GM12878 (cell line): ENCODE results near the gene CCDC170. TPM values are rescaled to one million over a fixed set of nuclear protein-coding genes. Genes with fewer than 3 reads are reported as not detected.

Source experiments
- ATAC-seq: fragments of 200-7000 bp; cut with Tn5 transposase; 3 replicates; pipeline ENCODE4 v1.9.1; 2020; ENCODE audit warnings: mild to moderate bottlenecking, moderate library complexity
- BruUV-seq: library from RNA; stranded (reverse); fragments of 400-500 nt; replicated peaks from 2 replicates; lab custom pipeline; 2021; lab: Mats Ljungman, UMichigan
- CTCF ChIA-PET: fragments of 300-600 bp; sonication (Branson Sonifier 250); formaldehyde crosslinking; extraction: SDS; loops from one replicate; lab custom pipeline; 2021; ENCODE audit warnings: inconsistent platforms; lab: Yijun Ruan, JAX
- POLR2A ChIA-PET: fragments of 350-600 bp; formaldehyde crosslinking; extraction: SDS; loops from one replicate; lab custom pipeline; 2021; ENCODE audit warnings: inconsistent platforms; lab: Charles Lee
- RAD21 ChIA-PET: fragments of 300-600 bp; sonication (Branson Sonifier 250); formaldehyde crosslinking; loops from one replicate; lab custom pipeline; 2023; ENCODE audit warnings: antibody characterized with exemption; ENCODE audit not compliant: unreplicated experiment; lab: Charles Lee
- SMC1A ChIA-PET: fragments of 300-600 bp; sonication (Branson Sonifier 250); formaldehyde crosslinking; loops from one replicate; lab custom pipeline; 2023; ENCODE audit not compliant: unreplicated experiment, uncharacterized antibody; lab: Charles Lee
- DNase-seq: peaks from one replicate; pipeline ENCODE4 v3.0.0-alpha.2; 2011; ENCODE audit warnings: low read depth, low spot score
- FAIRE-seq: peaks from 3 replicates; lab custom pipeline; 2011; peaks lifted over from hg19 to GRCh38; lab: Jason Lieb, UNC
- H2AFZ ChIP-seq: 2 replicates; pipeline ENCODE4 v1.6.0; 2011; ENCODE audit warnings: low read depth, low read length, control low read depth; ENCODE audit not compliant: control insufficient read depth
- H3K27ac ChIP-seq: 2 replicates; pipeline ENCODE4 v1.5.1; 2011; ENCODE audit warnings: control low read depth; ENCODE audit not compliant: control insufficient read depth, insufficient read depth
- H3K27me3 ChIP-seq, 2 experiments: replicated peaks in 1 of 2; 2 replicates each; pipeline versions ENCODE4 v1.6.0 to v1.6.1; 2011; ENCODE audit warnings: low read length in 1 of 2; ENCODE audit not compliant: control insufficient read depth in 2 of 2, insufficient read depth in 2 of 2
- H3K36me3 ChIP-seq, 2 experiments: 2 replicates each; pipeline ENCODE4 v1.5.1; 2011; ENCODE audit warnings: low read length in 1 of 2; ENCODE audit not compliant: control insufficient read depth in 2 of 2, insufficient read depth in 2 of 2
- H3K4me1 ChIP-seq: 2 replicates; pipeline ENCODE4 v1.6.1; 2011; ENCODE audit warnings: mild to moderate bottlenecking, low read length, moderate library complexity, mixed read lengths; ENCODE audit not compliant: control insufficient read depth, insufficient read depth
- H3K4me2 ChIP-seq: 2 replicates; pipeline ENCODE4 v1.6.0; 2011; ENCODE audit warnings: control low read depth; ENCODE audit not compliant: control insufficient read depth, insufficient read depth
- H3K4me3 ChIP-seq: fragments of 200-600 bp; sonication (generic); 2 replicates; pipeline ENCODE4 v1.5.1; 2016
- H3K79me2 ChIP-seq: 2 replicates; pipeline ENCODE4 v1.6.0; 2011; ENCODE audit warnings: low read length; ENCODE audit not compliant: control insufficient read depth, insufficient read depth
- H3K9ac ChIP-seq: 2 replicates; pipeline ENCODE4 v1.8.0; 2011; ENCODE audit warnings: low read length, control low read depth, mixed read lengths; ENCODE audit not compliant: control insufficient read depth, insufficient read depth
- H3K9me3 ChIP-seq: replicated peaks from 3 replicates; pipeline ENCODE4 v1.5.1; 2011; ENCODE audit warnings: mild to moderate bottlenecking, low read length; ENCODE audit not compliant: control insufficient read depth, insufficient read depth
- H4K20me1 ChIP-seq: 2 replicates; pipeline ENCODE4 v1.6.0; 2011; ENCODE audit not compliant: control insufficient read depth, insufficient read depth
- IRF4 ChIP-seq: IDR thresholded peaks from 2 replicates; pipeline ENCODE4 v1.6.1; 2011; ENCODE audit warnings: low read depth, low read length
- RCOR1 ChIP-seq: conservative IDR thresholded peaks from 2 replicates; pipeline ENCODE4 v1.6.1; 2012; ENCODE audit warnings: low read depth, low read length, improper control_type of control experiment
- SIN3A ChIP-seq: IDR thresholded peaks from 2 replicates; pipeline ENCODE4 v1.6.1; 2012; ENCODE audit warnings: low read depth, low read length, improper control_type of control experiment
- SMAD1 ChIP-seq: fragments of 450-650 bp; IDR thresholded peaks from 2 replicates; pipeline ENCODE4 v1.6.1; 2018; ENCODE audit warnings: mild to moderate bottlenecking, low read depth; ENCODE audit not compliant: partially characterized antibody
- SMARCA5 ChIP-seq: fragments of 450-650 bp; IDR thresholded peaks from 2 replicates; pipeline ENCODE4 v1.6.1; 2017; ENCODE audit warnings: mild to moderate bottlenecking
- SRF ChIP-seq, 2 experiments: IDR thresholded peaks; 2 replicates each; pipeline ENCODE4 v1.6.1; 2011; ENCODE audit warnings: low read depth in 2 of 2, low read length in 2 of 2, mild to moderate bottlenecking in 1 of 2, moderate library complexity in 1 of 2
- STAT3 ChIP-seq: IDR thresholded peaks from 2 replicates; pipeline ENCODE4 v1.6.1; 2011; ENCODE audit warnings: low read depth, low read length, improper control_type of control experiment
- TAF1 ChIP-seq: IDR thresholded peaks from 2 replicates; pipeline ENCODE4 v1.6.1; 2011; ENCODE audit warnings: mild to moderate bottlenecking, low read depth, low read length, borderline replicate concordance
- WGBS: methylation state at CpG from one replicate; pipeline ENCODE4 v1.1.6; 2016; ENCODE audit warnings: low lambda C conversion rate; ENCODE audit not compliant: insufficient replicate concordance, insufficient coverage; ENCODE audit errors: missing lambda C conversion rate; 5-methylcytosine and 5-hydroxymethylcytosine counted together
- in situ Hi-C: fragments of 300-500 bp; cut with MboI; formaldehyde crosslinking; loops from 9 replicates; pipeline ENCODE4 v1.14.3; 2018; ENCODE audit warnings: mixed read lengths
- intact Hi-C: fragments of 100-400 bp; cut with micrococcal nuclease; formaldehyde crosslinking; loops from one replicate; pipeline ENCODE4 v1.14.2; 2022; ENCODE audit not compliant: unreplicated experiment
- polyA plus RNA-seq, 11 experiments: library from polyadenylated mRNA; depleted of rRNA in 4 of 11; unstranded in 6 of 11; stranded (reverse) in 5 of 11; fragments of >200 nt; fragmentation: Nextera tagmentation in 4 of 11; fragmentation: Illumina TruSeq in 1 of 11; extraction: Ambion mirVana in 4 of 11; extraction: Trizol in 1 of 11; gene quantifications; 1 replicate in 1 of 11; 2 replicates in 10 of 11; pipeline versions ENCODE4 v1.2.1 to v1.2.3, GENCODE V29; 2011 to 2016; ENCODE audit warnings: inconsistent platforms in 2 of 11, missing spikeins in 2 of 11, low read depth in 1 of 11
- total RNA-seq, 4 experiments: library from RNA; depleted of rRNA in 3 of 4; stranded (reverse); fragments of >200 nt in 3 of 4; fragmentation: Illumina TruSeq in 1 of 4; extraction: Trizol in 1 of 4; gene quantifications; 2 replicates each; pipeline versions ENCODE4 v1.2.1 to v1.2.3, GENCODE V29; 2013 to 2021
- TF ChIP-seq, protein P1 (sequence below): IDR thresholded peaks from 2 replicates; pipeline ENCODE4 v1.6.1; 2011; ENCODE audit warnings: low read depth, low read length, improper control_type of control experiment, borderline replicate concordance

CCDC170 gene
- total and polyA plus RNA-seq, 10 of the 15 experiments (the other 5 are each of a cell fraction or from before 2014, with no cell fraction given): not detected

GRCh38 chr6:151506761-151507160 lies 12.9 kb downstream of the CCDC170 start:
- Histone ChIP-seq H3K9me3 (no peaks in the 10 kb centered on the region), H3K27ac (no peak overlapping the region), H3K27me3 (no peaks in the 10 kb centered on the region; a peak in 1 of 4 replicates), H3K36me3 (no peaks in the 10 kb centered on the region), H3K4me1 (no peaks in the 10 kb centered on the region), H3K4me2 (no peak overlapping the region), H3K9ac (no peak overlapping the region), H3K4me3 (no peak overlapping the region), H4K20me1 (no peaks in the 10 kb centered on the region), H3K79me2 (no peaks in the 10 kb centered on the region), H2AFZ (no peak overlapping the region)
- no peak for FAIRE-seq
- WGBS: 0% methylated on average over 2 of the region's 2 CpGs
- ChIA-PET CTCF (no interaction called here), POLR2A (no interaction called here), RAD21 (no interaction called here), SMC1A (no interaction called here)
- intact Hi-C loops: no loop called here
- DNase-seq: no peak
- in situ Hi-C loops: no loop called here
- BruUV-seq: no TSS peak
- no peak for TF ChIP-seq TAF1
- TF ChIP-seq, protein P1, sequence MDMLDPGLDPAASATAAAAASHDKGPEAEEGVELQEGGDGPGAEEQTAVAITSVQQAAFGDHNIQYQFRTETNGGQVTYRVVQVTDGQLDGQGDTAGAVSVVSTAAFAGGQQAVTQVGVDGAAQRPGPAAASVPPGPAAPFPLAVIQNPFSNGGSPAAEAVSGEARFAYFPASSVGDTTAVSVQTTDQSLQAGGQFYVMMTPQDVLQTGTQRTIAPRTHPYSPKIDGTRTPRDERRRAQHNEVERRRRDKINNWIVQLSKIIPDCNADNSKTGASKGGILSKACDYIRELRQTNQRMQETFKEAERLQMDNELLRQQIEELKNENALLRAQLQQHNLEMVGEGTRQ: no peak
- TF ChIP-seq IRF4: no peak
- no peak for TF ChIP-seq STAT3
- TF ChIP-seq RCOR1: no peak
- no peak for TF ChIP-seq SIN3A
- no peak for TF ChIP-seq SMARCA5
- no peak for TF ChIP-seq SRF (IDR thresholded peaks at IDR 0.05; ENCODE audit: low read depth in 2 of 2, low read length in 2 of 2)
- TF ChIP-seq SMAD1: no peak
- ATAC-seq: no peak
